Esophagus muscularis mucosa (tissue), 4 donors: ENCODE data around the gene DUSP16. TPM values are rescaled to one million over a fixed set of nuclear protein-coding genes. Genes with fewer than 3 reads are reported as not detected.
"Not testable (repeated sequence)": the region's sequence is repeated elsewhere in the genome, so short reads cannot be mapped to it uniquely, and the experiment has no call there.

Experiments
- DNase-seq: peaks from one replicate; pipeline ENCODE4 v3.0.0-alpha.2; 2017; ENCODE audit errors: extremely low spot score
- H3K27ac ChIP-seq, 4 donors: fragments of 200-600 bp; sonication (generic); replicated peaks in 1 of 4; 1 replicate in 3 of 4; 2 replicates in 1 of 4; pipeline ENCODE4 v1.5.1; 2016 to 2019; ENCODE audit warnings: mild to moderate bottlenecking in 1 of 4
- H3K27me3 ChIP-seq, 4 donors: fragments of 200-600 bp; sonication (generic); one replicate each; pipeline versions ENCODE4 v1.5.1 to v1.6.0; 2016 to 2019
- H3K36me3 ChIP-seq, 4 donors: fragments of 200-600 bp; sonication (generic); one replicate each; pipeline ENCODE4 v1.5.1; 2016 to 2019
- H3K4me1 ChIP-seq, 4 donors: fragments of 200-600 bp; sonication (generic); one replicate each; pipeline ENCODE4 v1.5.1; 2016 to 2019
- H3K4me3 ChIP-seq, 4 donors: fragments of 200-600 bp; sonication (generic); 1 replicate in 2 of 4; 2 replicates in 2 of 4; pipeline ENCODE4 v1.5.1; 2016 to 2019; ENCODE audit warnings: mild to moderate bottlenecking in 4 of 4, moderate library complexity in 1 of 4
- H3K9me3 ChIP-seq, 4 donors: fragments of 200-600 bp; sonication (generic); 1 replicate in 3 of 4; 2 replicates in 1 of 4; pipeline ENCODE4 v1.5.1; 2016 to 2019
- EP300 ChIP-seq: sonication (generic); formaldehyde crosslinking; IDR thresholded peaks from one replicate; pipeline ENCODE4 v1.6.1; 2017; ENCODE audit warnings: antibody characterized with exemption
- POLR2A ChIP-seq: fragments of 450-650 bp; IDR thresholded peaks from one replicate; pipeline ENCODE4 v1.6.1; 2017; ENCODE audit warnings: antibody characterized with exemption, moderate library complexity, mild to moderate bottlenecking, low read depth
- POLR2AphosphoS5 ChIP-seq, 2 donors: sonication (generic); formaldehyde crosslinking; IDR thresholded peaks; one replicate each; pipeline ENCODE4 v1.6.1; 2017; ENCODE audit warnings: antibody characterized with exemption in 2 of 2
- WGBS: methylation state at CpG from one replicate; pipeline ENCODE4 v1.1.5; 2018; 5-methylcytosine and 5-hydroxymethylcytosine counted together
- intact Hi-C: fragments of 100-400 bp; cut with DNase I; formaldehyde crosslinking; loops from one replicate; pipeline ENCODE4 v1.15.1; 2023
- total RNA-seq, 4 donors: library from RNA; depleted of rRNA; stranded (reverse); fragments of >200 nt; gene quantifications; one replicate each; pipeline versions ENCODE4 v1.1.0 to v1.2.1, GENCODE V29; 2016
- TF ChIP-seq, protein P1 (sequence below), 3 experiments: fragments of 200-600 bp in 2 of 3; fragments of 450-650 bp in 1 of 3; sonication (generic) in 2 of 3; IDR thresholded peaks; one replicate each; pipeline ENCODE4 v1.5.1; 2017 to 2019; ENCODE audit warnings: antibody characterized with exemption in 3 of 3, mild to moderate bottlenecking in 2 of 3, moderate library complexity in 1 of 3

Gene DUSP16
- total RNA-seq, 4 donors from 2014 or later = 10.0 to 17.0 (median 13.9) TPM

DNA sequence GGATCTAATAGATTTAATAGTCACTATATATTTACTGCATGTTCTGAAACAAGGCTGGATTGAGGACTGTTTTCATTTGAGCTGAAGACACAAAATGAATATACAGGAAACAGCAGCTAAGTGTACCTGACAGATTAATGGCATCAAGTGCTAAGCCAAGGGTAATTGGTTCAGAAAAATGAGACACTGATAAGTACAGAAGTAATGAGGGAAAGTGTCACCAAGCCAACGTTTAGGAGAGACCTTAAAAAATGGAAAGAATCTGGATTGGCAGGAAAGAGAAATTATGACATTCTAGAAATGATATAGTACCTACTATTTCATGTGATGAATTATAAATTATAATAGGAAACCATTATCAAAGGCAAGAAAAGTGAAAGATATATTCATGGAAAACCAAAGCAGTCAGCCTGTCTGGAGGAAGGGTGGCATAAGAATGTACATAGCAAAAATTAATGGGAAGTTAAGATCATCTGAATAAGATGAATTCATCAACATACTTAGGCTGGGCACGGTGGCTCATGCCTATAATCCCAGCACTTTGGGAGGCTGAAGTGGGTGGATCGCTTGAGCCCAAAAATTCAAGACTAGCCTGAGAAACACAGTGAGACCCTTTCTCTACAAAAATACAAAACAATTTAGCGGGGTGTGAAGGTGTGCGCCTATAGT is 21.0 kb upstream of the DUSP16 start:
- H3K27me3 ChIP-seq = no peaks in the 10 kb centered on the region
- TF ChIP-seq, protein P1, sequence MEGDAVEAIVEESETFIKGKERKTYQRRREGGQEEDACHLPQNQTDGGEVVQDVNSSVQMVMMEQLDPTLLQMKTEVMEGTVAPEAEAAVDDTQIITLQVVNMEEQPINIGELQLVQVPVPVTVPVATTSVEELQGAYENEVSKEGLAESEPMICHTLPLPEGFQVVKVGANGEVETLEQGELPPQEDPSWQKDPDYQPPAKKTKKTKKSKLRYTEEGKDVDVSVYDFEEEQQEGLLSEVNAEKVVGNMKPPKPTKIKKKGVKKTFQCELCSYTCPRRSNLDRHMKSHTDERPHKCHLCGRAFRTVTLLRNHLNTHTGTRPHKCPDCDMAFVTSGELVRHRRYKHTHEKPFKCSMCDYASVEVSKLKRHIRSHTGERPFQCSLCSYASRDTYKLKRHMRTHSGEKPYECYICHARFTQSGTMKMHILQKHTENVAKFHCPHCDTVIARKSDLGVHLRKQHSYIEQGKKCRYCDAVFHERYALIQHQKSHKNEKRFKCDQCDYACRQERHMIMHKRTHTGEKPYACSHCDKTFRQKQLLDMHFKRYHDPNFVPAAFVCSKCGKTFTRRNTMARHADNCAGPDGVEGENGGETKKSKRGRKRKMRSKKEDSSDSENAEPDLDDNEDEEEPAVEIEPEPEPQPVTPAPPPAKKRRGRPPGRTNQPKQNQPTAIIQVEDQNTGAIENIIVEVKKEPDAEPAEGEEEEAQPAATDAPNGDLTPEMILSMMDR (IDR thresholded peaks at IDR 0.05) = no peak
- TF ChIP-seq EP300 = no peak
- TF ChIP-seq POLR2AphosphoS5 (IDR thresholded peaks at IDR 0.05) = no peak
- DNase-seq = no peak
- no peak overlapping the region for H3K27ac ChIP-seq
- H3K9me3 ChIP-seq = no peaks in the 10 kb centered on the region
- 77% methylated on average over 5 of the region's 5 CpGs for WGBS
- H3K4me3 ChIP-seq = no peak overlapping the region
- H3K4me1 ChIP-seq = peaks cover 0 to 5% (median 0%) of the 10 kb centered on the region in 4 donors
- intact Hi-C loops = no loop called here
- no peaks in the 10 kb centered on the region for H3K36me3 ChIP-seq

DNA sequence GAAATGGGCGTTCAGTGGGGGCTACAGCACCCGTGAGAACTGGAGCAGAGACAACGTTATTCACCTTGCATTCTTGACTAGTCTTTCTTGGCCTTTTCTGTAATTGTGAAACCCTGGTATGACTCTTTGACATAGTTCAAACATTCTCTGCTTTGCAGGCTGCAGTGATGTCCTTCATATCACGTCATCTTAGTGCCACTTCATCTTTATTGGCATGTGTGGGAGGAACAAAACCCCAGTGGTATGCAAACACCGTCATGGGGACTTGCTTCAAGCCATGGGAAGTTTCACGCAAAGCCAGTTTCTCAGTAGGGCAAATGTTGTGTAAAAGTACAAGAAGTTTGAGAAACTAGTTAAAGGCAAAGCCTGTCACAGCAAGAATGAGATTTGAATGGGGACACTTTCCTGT is 20.2 kb upstream of the DUSP16 start:
- H3K4me3 ChIP-seq = no peak overlapping the region
- intact Hi-C loops = no loop called here
- H3K9me3 ChIP-seq = no peaks in the 10 kb centered on the region
- TF ChIP-seq POLR2AphosphoS5 (IDR thresholded peaks at IDR 0.05) (no peak), POLR2A (no peak), EP300 (no peak)
- TF ChIP-seq, protein P1 (IDR thresholded peaks at IDR 0.05) = no peak
- H3K36me3 ChIP-seq = no peaks in the 10 kb centered on the region
- no peak for DNase-seq
- H3K4me1 ChIP-seq = peaks cover 0 to 5% (median 0%) of the 10 kb centered on the region in 4 donors
- no peak overlapping the region for H3K27ac ChIP-seq
- no peaks in the 10 kb centered on the region for H3K27me3 ChIP-seq
- WGBS = 87% methylated on average over 6 of the region's 6 CpGs

DNA sequence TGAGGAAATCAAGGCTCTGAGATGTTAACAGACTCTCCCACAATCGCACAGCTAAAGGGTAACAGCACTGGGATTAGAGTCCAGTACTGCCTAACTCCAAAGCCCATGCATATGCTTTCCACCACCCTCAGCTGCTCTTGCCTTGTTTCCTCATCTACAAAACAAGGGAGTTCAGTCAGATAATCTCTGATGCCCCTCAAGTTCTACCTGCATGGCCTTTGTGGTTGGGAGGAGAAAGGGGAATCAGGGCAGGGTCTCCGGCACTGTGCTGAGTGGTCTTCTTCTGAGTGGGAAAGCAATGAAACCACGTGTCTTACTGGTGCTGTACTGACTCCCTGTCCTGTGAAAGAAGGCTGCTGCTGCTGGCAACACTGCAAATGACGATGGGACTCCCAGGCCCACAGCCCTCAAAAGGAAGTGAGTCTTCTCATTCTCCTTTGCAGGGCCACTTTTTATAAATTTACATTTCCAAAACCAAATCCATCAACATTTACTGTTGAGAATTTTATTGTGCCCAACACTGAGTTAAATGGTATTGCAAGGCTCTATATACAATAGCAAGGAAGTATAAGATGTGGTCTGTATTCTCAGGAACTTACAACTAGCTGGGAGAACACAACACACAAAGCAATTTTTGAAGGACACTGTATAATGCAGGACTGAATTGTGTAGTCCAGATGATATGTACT is 19.7 kb upstream of the DUSP16 start:
- Histone ChIP-seq H3K27ac (no peak overlapping the region), H3K27me3 (no peaks in the 10 kb centered on the region), H3K4me3 (no peak overlapping the region), H3K4me1 (peaks cover 0 to 5% (median 0%) of the 10 kb centered on the region in 4 donors), H3K9me3 (no peaks in the 10 kb centered on the region), H3K36me3 (no peaks in the 10 kb centered on the region)
- WGBS = 94% methylated on average over 2 of the region's 4 CpGs
- no peak for TF ChIP-seq EP300
- no peak for TF ChIP-seq POLR2A
- no peak for TF ChIP-seq POLR2AphosphoS5 (IDR thresholded peaks at IDR 0.05)
- TF ChIP-seq, protein P1 (IDR thresholded peaks at IDR 0.05) = no peak
- DNase-seq = no peak
- intact Hi-C loops = no loop called here

DNA sequence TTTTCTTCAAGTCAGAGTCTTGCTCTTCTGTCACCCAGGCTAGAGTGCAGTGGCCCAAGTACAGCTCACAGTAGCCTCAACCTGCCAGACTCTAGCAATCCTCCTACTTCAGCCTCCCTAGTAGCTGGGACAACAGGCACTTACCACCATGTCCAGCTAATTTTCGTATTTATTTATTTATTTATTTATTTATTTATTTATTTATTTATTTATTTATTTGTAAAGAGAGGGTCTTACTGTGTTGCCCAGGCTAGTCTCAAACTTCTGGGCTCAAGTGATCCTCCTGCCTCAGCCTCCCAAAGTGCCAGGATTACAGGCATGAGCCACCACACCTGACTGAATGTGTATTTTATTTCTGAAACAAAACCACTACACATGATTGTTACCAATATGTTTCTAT is 18.1 kb upstream of the DUSP16 start:
- WGBS = 67% methylated on average over 1 of the region's 1 CpG
- DNase-seq, H3K4me1 ChIP-seq, H3K27ac ChIP-seq, H3K9me3 ChIP-seq, H3K27me3 ChIP-seq, H3K36me3 ChIP-seq, H3K4me3 ChIP-seq, intact Hi-C loops: not testable (repeated sequence)

DNA sequence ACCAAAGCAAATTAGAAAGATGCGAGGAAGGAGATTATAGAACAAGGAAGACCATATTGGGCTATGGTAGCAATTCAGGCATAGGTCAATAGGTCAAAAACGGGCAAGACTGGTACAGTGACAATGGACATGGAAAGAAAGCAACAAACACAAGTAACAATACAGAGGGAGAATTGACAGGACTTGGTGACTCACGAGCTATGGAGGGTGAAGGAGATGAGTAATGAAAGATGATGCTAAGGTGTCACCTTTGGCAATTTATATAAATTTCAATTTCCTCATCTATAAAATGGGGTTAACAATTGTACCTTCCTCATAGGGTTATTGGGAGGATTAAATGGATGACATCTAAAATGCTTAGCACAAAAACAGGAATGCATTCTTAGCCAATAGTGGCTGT is 15.1 kb upstream of the DUSP16 start:
- Histone ChIP-seq H3K4me1 (peaks cover 0 to 5% (median 0%) of the 10 kb centered on the region in 4 donors), H3K9me3 (no peaks in the 10 kb centered on the region), H3K27ac (no peak overlapping the region), H3K4me3 (no peak overlapping the region), H3K36me3 (no peaks in the 10 kb centered on the region), H3K27me3 (no peaks in the 10 kb centered on the region)
- no peak for TF ChIP-seq EP300
- TF ChIP-seq, protein P1 (IDR thresholded peaks at IDR 0.05) = no peak
- no peak for TF ChIP-seq POLR2A
- no peak for DNase-seq
- 88% methylated on average over 3 of the region's 3 CpGs for WGBS
- intact Hi-C loops = no loop called here
